Measurements from ENCODE around the gene NPY1R.
A peak's percentile ranks its signal among the peaks of the same experiment; 100 is the strongest.

Gene NPY1R

DNA sequence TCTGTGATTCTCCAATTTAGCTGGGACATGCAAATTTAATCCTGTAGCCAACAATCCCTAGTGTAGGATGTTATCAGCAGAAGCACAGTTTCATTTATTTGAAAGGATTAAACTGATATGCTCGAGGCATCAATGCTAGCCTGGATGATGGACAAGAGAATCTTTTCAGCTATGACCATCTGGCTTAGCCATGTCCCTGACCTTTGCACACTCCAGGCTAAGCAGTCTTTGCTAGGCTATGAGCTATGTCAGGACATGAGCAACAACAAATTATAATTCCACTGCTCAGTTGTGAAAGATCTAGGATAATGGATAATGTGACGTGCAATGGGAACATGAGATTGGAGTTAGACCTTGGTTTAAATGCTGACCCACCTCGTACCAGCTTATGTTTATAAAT lies 32.0 kb downstream of the NPY1R start:
- H3K4ac ChIP-seq (ENCODE audit: low read depth, low read length) = no peak overlapping the region
- H3K4me2 ChIP-seq (ENCODE audit: low read length) = no peak overlapping the region
- no peaks in the 10 kb centered on the region for H3K36me3 ChIP-seq (ENCODE audit: control insufficient read depth, insufficient read depth, low read length)
- no peaks in the 10 kb centered on the region for H3K79me2 ChIP-seq (ENCODE audit: control insufficient read depth, insufficient read depth, low read length)
- H3K27ac ChIP-seq (ENCODE audit: low read depth, low read length) = no peak overlapping the region
- H3K79me1 ChIP-seq (ENCODE audit: low read length) = no peaks in the 10 kb centered on the region
- no peaks in the 10 kb centered on the region for H3K4me1 ChIP-seq (ENCODE audit: control insufficient read depth, low read depth, low read length)
- H3K23ac ChIP-seq (ENCODE audit: low read length) = no peak overlapping the region
- H3K56ac ChIP-seq (ENCODE audit: low read length) = no peak overlapping the region
- H3K27me3 ChIP-seq (ENCODE audit: insufficient read depth, low read length, poor library complexity) = no peaks in the 10 kb centered on the region
- H2BK15ac ChIP-seq (replicated peaks; ENCODE audit: low read depth) = no peak overlapping the region
- DNase-seq = no peak
- no peak overlapping the region for H3K9ac ChIP-seq (ENCODE audit: low read length)
- no peak overlapping the region for H3K4me3 ChIP-seq (ENCODE audit: low read length)
- no CpG with 5 or more reads among the region's 3 CpGs for WGBS (ENCODE audit: extremely low coverage, insufficient coverage, low lambda C conversion rate)
- no peak overlapping the region for H4K5ac ChIP-seq (ENCODE audit: low read length)
- no peak overlapping the region for H4K8ac ChIP-seq (ENCODE audit: low read depth, low read length)
- no peak overlapping the region for H2BK5ac ChIP-seq (ENCODE audit: low read length)
- H3K18ac ChIP-seq (ENCODE audit: low read length) = no peak overlapping the region
- H2BK120ac ChIP-seq (ENCODE audit: low read depth, low read length) = no peak overlapping the region
- no peak overlapping the region for H2AK5ac ChIP-seq (ENCODE audit: low read length)

DNA sequence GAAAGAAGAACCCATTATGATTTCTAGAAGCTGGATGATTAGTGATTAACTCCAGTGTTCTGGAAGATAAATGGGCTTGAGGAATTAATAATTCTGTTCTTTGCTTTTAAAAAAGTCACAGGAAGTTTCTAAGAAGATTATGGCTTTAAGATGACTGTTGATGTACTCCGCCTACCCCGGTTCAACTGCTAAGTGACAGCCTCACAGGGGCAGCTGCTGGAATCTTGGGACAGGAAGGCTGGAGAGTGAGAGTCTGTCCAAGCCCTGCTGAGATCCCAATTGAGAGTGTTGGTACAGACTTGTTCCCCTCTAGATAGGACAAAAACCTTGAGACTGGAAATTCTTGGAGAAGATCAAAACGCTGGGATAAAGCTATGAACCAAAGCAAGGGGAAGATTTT lies 37.3 kb downstream of the NPY1R start:
- Histone ChIP-seq H3K4me1 (ENCODE audit: control insufficient read depth, low read depth, low read length) (no peaks in the 10 kb centered on the region), H2BK5ac (ENCODE audit: low read length) (no peak overlapping the region)

DNA sequence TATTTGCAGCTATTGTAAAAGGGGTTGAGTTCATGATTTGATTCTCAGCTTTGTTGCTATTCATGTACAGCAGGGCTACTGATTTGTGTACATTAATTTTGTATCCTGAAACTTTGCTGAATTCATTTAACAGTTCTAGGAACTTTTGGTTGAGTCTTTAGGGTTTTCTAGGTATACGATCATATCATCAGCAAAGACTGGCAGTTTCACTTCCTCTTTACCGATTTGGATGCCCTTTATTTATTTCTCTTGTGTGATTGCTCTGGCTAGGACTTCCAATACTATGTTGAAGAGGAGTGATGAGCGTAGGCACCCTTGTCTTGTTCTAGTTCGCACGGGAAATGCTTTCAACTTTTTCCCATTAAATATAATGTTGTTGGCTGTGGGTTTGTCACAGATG lies 48.1 kb downstream of the NPY1R start:
- H4K5ac ChIP-seq (ENCODE audit: low read length) = no peak overlapping the region
- H3K9ac ChIP-seq (ENCODE audit: low read length) = no peak overlapping the region
- no peak overlapping the region for H3K4me3 ChIP-seq (ENCODE audit: low read length)
- no peak overlapping the region for H2AK5ac ChIP-seq (ENCODE audit: low read length)
- H2BK5ac ChIP-seq (ENCODE audit: low read length) = no peak overlapping the region
- no CpG with 5 or more reads among the region's 5 CpGs for WGBS (ENCODE audit: extremely low coverage, insufficient coverage, low lambda C conversion rate)
- no peak for DNase-seq
- H3K79me1 ChIP-seq (ENCODE audit: low read length) = no peaks in the 10 kb centered on the region
- H4K8ac ChIP-seq (ENCODE audit: low read depth, low read length) = no peak overlapping the region
- H3K4me1 ChIP-seq (ENCODE audit: control insufficient read depth, low read depth, low read length) = no peaks in the 10 kb centered on the region
- H3K56ac ChIP-seq (ENCODE audit: low read length) = no peak overlapping the region
- H3K23ac ChIP-seq (ENCODE audit: low read length) = no peak overlapping the region
- no peak overlapping the region for H3K4me2 ChIP-seq (ENCODE audit: low read length)
- no peak overlapping the region for H2BK120ac ChIP-seq (ENCODE audit: low read depth, low read length)
- no peaks in the 10 kb centered on the region for H3K36me3 ChIP-seq (ENCODE audit: control insufficient read depth, insufficient read depth, low read length)
- no peak overlapping the region for H3K4ac ChIP-seq (ENCODE audit: low read depth, low read length)
- H3K18ac ChIP-seq (ENCODE audit: low read length) = no peak overlapping the region
- H3K27me3 ChIP-seq (ENCODE audit: insufficient read depth, low read length, poor library complexity) = no peaks in the 10 kb centered on the region
- no peaks in the 10 kb centered on the region for H3K79me2 ChIP-seq (ENCODE audit: control insufficient read depth, insufficient read depth, low read length)
- no peak overlapping the region for H2BK15ac ChIP-seq (replicated peaks; ENCODE audit: low read depth)
- no peak overlapping the region for H3K27ac ChIP-seq (ENCODE audit: low read depth, low read length)

More for the DNA sequence above, 37.3 kb downstream of the NPY1R start:
- no peaks in the 10 kb centered on the region for H3K27me3 ChIP-seq (ENCODE audit: insufficient read depth, low read length, poor library complexity)
- no peaks in the 10 kb centered on the region for H3K79me1 ChIP-seq (ENCODE audit: low read length)
- no peak overlapping the region for H4K5ac ChIP-seq (ENCODE audit: low read length)
- no peak overlapping the region for H3K27ac ChIP-seq (ENCODE audit: low read depth, low read length)
- H2BK15ac ChIP-seq (replicated peaks; ENCODE audit: low read depth) = no peak overlapping the region
- no peak overlapping the region for H3K4ac ChIP-seq (ENCODE audit: low read depth, low read length)
- no peak overlapping the region for H2BK120ac ChIP-seq (ENCODE audit: low read depth, low read length)
- WGBS (ENCODE audit: extremely low coverage, insufficient coverage, low lambda C conversion rate) = no CpG with 5 or more reads among the region's 3 CpGs
- no peak overlapping the region for H3K9ac ChIP-seq (ENCODE audit: low read length)
- no peak overlapping the region for H3K23ac ChIP-seq (ENCODE audit: low read length)
- H3K56ac ChIP-seq (ENCODE audit: low read length) = no peak overlapping the region
- H3K36me3 ChIP-seq (ENCODE audit: control insufficient read depth, insufficient read depth, low read length) = no peaks in the 10 kb centered on the region
- no peak overlapping the region for H2AK5ac ChIP-seq (ENCODE audit: low read length)
- no peak overlapping the region for H3K18ac ChIP-seq (ENCODE audit: low read length)
- H3K4me2 ChIP-seq (ENCODE audit: low read length) = no peak overlapping the region
- H4K8ac ChIP-seq (ENCODE audit: low read depth, low read length) = no peak overlapping the region
- DNase-seq = no peak
- no peak overlapping the region for H3K4me3 ChIP-seq (ENCODE audit: low read length)
- no peaks in the 10 kb centered on the region for H3K79me2 ChIP-seq (ENCODE audit: control insufficient read depth, insufficient read depth, low read length)

DNA sequence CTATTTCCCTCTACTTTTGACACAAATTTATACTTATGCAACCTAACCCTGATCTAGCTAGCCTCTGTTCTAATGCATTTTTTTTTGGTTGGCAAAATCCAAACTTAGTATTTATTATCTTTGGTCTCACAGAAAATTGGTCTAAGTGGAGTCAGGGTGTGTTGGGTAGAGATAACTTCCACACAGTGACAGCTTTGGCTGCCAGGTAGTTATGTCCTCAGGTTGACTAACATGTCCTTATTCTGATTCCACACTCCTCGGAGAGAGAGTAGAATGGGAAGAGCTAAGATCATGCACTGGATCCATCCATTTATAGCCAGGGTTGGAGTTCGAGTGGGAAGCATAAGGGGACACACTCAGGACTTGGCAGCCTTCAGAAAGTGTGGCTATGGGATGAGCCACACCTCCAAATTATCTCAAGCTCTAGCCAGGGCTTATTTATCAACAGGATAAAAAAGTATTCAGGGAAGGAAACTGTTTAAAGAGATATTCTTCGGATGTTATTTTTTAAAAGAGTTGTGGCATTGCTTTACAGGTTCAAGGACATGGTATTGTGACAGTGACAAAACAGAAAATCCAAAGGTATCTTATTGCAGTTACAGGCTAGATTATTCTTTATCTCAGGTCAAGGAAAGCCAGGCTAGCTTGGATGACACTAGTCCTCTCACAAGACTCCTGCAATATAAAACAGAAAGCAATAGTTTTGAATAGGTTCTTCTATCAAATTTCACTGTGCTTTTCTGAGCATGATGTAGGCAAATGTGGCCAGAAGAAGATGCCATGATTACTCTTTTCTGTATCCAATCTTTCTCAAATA lies 51.5 kb downstream of the NPY1R start:
- Histone ChIP-seq H2BK15ac (replicated peaks; ENCODE audit: low read depth) (no peak overlapping the region), H2AK5ac (ENCODE audit: low read length) (no peak overlapping the region), H3K79me1 (ENCODE audit: low read length) (no peaks in the 10 kb centered on the region), H3K27me3 (ENCODE audit: insufficient read depth, low read length, poor library complexity) (no peaks in the 10 kb centered on the region), H3K4ac (ENCODE audit: low read depth, low read length) (no peak overlapping the region), H3K56ac (ENCODE audit: low read length) (no peak overlapping the region), H3K4me3 (ENCODE audit: low read length) (no peak overlapping the region), H4K5ac (ENCODE audit: low read length) (no peak overlapping the region), H3K23ac (ENCODE audit: low read length) (no peak overlapping the region), H3K4me2 (ENCODE audit: low read length) (no peak overlapping the region), H4K8ac (ENCODE audit: low read depth, low read length) (no peak overlapping the region), H3K9ac (ENCODE audit: low read length) (no peak overlapping the region), H3K79me2 (ENCODE audit: control insufficient read depth, insufficient read depth, low read length) (no peaks in the 10 kb centered on the region), H3K18ac (ENCODE audit: low read length) (no peak overlapping the region), H3K4me1 (ENCODE audit: control insufficient read depth, low read depth, low read length) (no peaks in the 10 kb centered on the region), H2BK5ac (ENCODE audit: low read length) (no peak overlapping the region), H3K36me3 (ENCODE audit: control insufficient read depth, insufficient read depth, low read length) (no peaks in the 10 kb centered on the region), H3K27ac (ENCODE audit: low read depth, low read length) (no peak overlapping the region), H2BK120ac (ENCODE audit: low read depth, low read length) (no peak overlapping the region)
- no peak for DNase-seq
- no CpG with 5 or more reads among the region's 3 CpGs for WGBS (ENCODE audit: extremely low coverage, insufficient coverage, low lambda C conversion rate)

DNA sequence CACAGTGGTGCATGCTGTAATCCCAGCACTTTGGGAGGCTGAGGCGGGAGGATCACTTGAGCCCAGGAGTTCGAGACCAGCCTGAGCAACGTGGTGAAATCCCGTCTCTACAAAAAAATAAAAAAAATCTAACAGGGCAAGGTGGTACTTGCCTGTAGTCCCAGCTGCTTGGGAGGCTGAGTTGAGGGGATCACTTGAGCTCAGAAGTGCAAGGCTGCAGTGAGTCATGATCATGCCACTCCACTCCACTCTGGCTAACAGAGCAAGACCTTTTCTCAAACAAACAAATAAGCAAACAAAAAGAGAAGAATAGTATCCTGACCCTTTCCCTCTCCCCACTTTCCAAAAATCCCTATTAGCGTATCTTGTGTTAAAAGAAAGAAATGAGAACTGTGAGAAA lies 52.7 kb downstream of the NPY1R start:
- Histone ChIP-seq H2BK15ac (replicated peaks; ENCODE audit: low read depth) (no peak overlapping the region), H3K23ac (ENCODE audit: low read length) (no peak overlapping the region), H2BK120ac (ENCODE audit: low read depth, low read length) (no peak overlapping the region), H3K56ac (ENCODE audit: low read length) (no peak overlapping the region), H3K27ac (ENCODE audit: low read depth, low read length) (no peak overlapping the region), H2AK5ac (ENCODE audit: low read length) (no peak overlapping the region), H3K18ac (ENCODE audit: low read length) (no peak overlapping the region), H3K79me2 (ENCODE audit: control insufficient read depth, insufficient read depth, low read length) (no peaks in the 10 kb centered on the region), H3K27me3 (ENCODE audit: insufficient read depth, low read length, poor library complexity) (no peaks in the 10 kb centered on the region), H3K4me3 (ENCODE audit: low read length) (no peak overlapping the region), H4K8ac (ENCODE audit: low read depth, low read length) (no peak overlapping the region), H3K4ac (ENCODE audit: low read depth, low read length) (no peak overlapping the region), H3K79me1 (ENCODE audit: low read length) (no peaks in the 10 kb centered on the region), H3K4me1 (ENCODE audit: control insufficient read depth, low read depth, low read length) (no peaks in the 10 kb centered on the region), H3K4me2 (ENCODE audit: low read length) (no peak overlapping the region), H3K36me3 (ENCODE audit: control insufficient read depth, insufficient read depth, low read length) (no peaks in the 10 kb centered on the region), H2BK5ac (ENCODE audit: low read length) (no peak overlapping the region), H4K5ac (ENCODE audit: low read length) (no peak overlapping the region), H3K9ac (ENCODE audit: low read length) (no peak overlapping the region)
- peak; percentile 5 for DNase-seq
- no CpG with 5 or more reads among the region's 5 CpGs for WGBS (ENCODE audit: extremely low coverage, insufficient coverage, low lambda C conversion rate)

DNA sequence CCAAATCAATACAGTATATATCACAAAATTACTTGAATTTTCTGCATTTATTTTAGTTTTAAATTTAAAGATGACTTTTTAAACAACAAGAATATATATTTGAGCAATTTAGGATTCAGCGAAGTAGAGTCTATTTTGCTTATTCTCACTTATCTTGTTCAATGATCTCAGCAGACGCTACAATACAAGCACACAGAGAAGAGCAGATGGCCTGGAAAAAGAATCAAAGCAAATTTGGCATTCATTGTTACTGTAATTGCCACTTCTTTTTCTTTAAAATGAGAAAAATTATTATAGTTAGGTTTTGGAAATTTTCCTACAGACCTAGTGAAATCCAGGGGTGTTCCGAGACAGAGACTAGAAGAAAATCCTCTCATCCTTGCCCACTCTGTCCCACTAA lies 57.5 kb downstream of the NPY1R start:
- Histone ChIP-seq H2BK5ac (ENCODE audit: low read length) (no peak overlapping the region), H2AK5ac (ENCODE audit: low read length) (no peak overlapping the region), H2BK120ac (ENCODE audit: low read depth, low read length) (no peak overlapping the region), H3K4ac (ENCODE audit: low read depth, low read length) (no peak overlapping the region), H4K5ac (ENCODE audit: low read length) (no peak overlapping the region), H3K4me1 (ENCODE audit: control insufficient read depth, low read depth, low read length) (no peaks in the 10 kb centered on the region), H3K18ac (ENCODE audit: low read length) (no peak overlapping the region), H3K23ac (ENCODE audit: low read length) (no peak overlapping the region), H3K36me3 (ENCODE audit: control insufficient read depth, insufficient read depth, low read length) (no peaks in the 10 kb centered on the region), H3K79me2 (ENCODE audit: control insufficient read depth, insufficient read depth, low read length) (no peaks in the 10 kb centered on the region), H3K27me3 (ENCODE audit: insufficient read depth, low read length, poor library complexity) (no peaks in the 10 kb centered on the region), H3K9ac (ENCODE audit: low read length) (no peak overlapping the region), H3K4me2 (ENCODE audit: low read length) (no peak overlapping the region), H3K27ac (ENCODE audit: low read depth, low read length) (no peak overlapping the region), H3K56ac (ENCODE audit: low read length) (no peak overlapping the region), H2BK15ac (replicated peaks; ENCODE audit: low read depth) (no peak overlapping the region), H3K4me3 (ENCODE audit: low read length) (no peak overlapping the region), H4K8ac (ENCODE audit: low read depth, low read length) (no peak overlapping the region), H3K79me1 (ENCODE audit: low read length) (no peaks in the 10 kb centered on the region)
- WGBS (ENCODE audit: extremely low coverage, insufficient coverage, low lambda C conversion rate) = no CpG with 5 or more reads among the region's 3 CpGs
- no peak for DNase-seq

Measured in mesendoderm (in vitro differentiated cells).